ENCODE measurements around the gene KIFC3.

KIFC3 gene

GRCh38 chr16:57740423-57741071, 61.7 kb downstream of the KIFC3 start:
- Histone ChIP-seq H3K9ac (ENCODE audit: low read depth, low read length) (no peak overlapping the region), H3K9me3 (ENCODE audit: control insufficient read depth, insufficient read depth, low read length) (no peaks in the 10 kb centered on the region), H3K36me3 (ENCODE audit: control insufficient read depth, insufficient read depth, low read length) (peaks cover 24% of the 10 kb centered on the region), H3K4me3 (ENCODE audit: low read depth, low read length) (no peak overlapping the region), H3K4me1 (ENCODE audit: control insufficient read depth, insufficient read depth, low read length) (peaks cover 8% of the 10 kb centered on the region), H3K27me3 (ENCODE audit: control insufficient read depth, insufficient read depth, low read length) (no peaks in the 10 kb centered on the region), H3K27ac (ENCODE audit: low read depth, low read length) (no peak overlapping the region)

- Histone ChIP-seq H3K9ac (ENCODE audit: low read depth, low read length) (no peak overlapping the region), H3K4me3 (ENCODE audit: low read depth, low read length) (no peak overlapping the region), H3K4me1 (ENCODE audit: control insufficient read depth, insufficient read depth, low read length) (peaks cover 8% of the 10 kb centered on the region), H3K36me3 (ENCODE audit: control insufficient read depth, insufficient read depth, low read length) (peaks cover 24% of the 10 kb centered on the region), H3K9me3 (ENCODE audit: control insufficient read depth, insufficient read depth, low read length) (no peaks in the 10 kb centered on the region), H3K27ac (ENCODE audit: low read depth, low read length) (no peak overlapping the region), H3K27me3 (ENCODE audit: control insufficient read depth, insufficient read depth, low read length) (no peaks in the 10 kb centered on the region)
Observed at GRCh38 chr16:57739756-57740422, 62.4 kb downstream of the KIFC3 start.

- no peaks in the 10 kb centered on the region for H3K27me3 ChIP-seq (ENCODE audit: control insufficient read depth, insufficient read depth, low read length)
- no peak overlapping the region for H3K27ac ChIP-seq (ENCODE audit: low read depth, low read length)
- no peak overlapping the region for H3K4me3 ChIP-seq (ENCODE audit: low read depth, low read length)
- peaks cover 8% of the 10 kb centered on the region for H3K4me1 ChIP-seq (ENCODE audit: control insufficient read depth, insufficient read depth, low read length)
- H3K36me3 ChIP-seq (ENCODE audit: control insufficient read depth, insufficient read depth, low read length) = peaks cover 17% of the 10 kb centered on the region; the same call in 1 of the 2 replicates
- no peaks in the 10 kb centered on the region for H3K9me3 ChIP-seq (ENCODE audit: control insufficient read depth, insufficient read depth, low read length)
- H3K9ac ChIP-seq (ENCODE audit: low read depth, low read length) = no peak overlapping the region
Observed at GRCh38 chr16:57738844-57739243, 63.4 kb downstream of the KIFC3 start.

GRCh38 chr16:57736419-57737351, 65.6 kb downstream of the KIFC3 start:
- Histone ChIP-seq H3K4me1 (ENCODE audit: control insufficient read depth, insufficient read depth, low read length) (peaks cover 8% of the 10 kb centered on the region), H3K9ac (ENCODE audit: low read depth, low read length) (peak overlapping the region; percentile 21; the same call in 1 of the 2 replicates), H3K9me3 (ENCODE audit: control insufficient read depth, insufficient read depth, low read length) (no peaks in the 10 kb centered on the region), H3K36me3 (ENCODE audit: control insufficient read depth, insufficient read depth, low read length) (peaks cover 12% of the 10 kb centered on the region; the same call in 1 of the 2 replicates), H3K4me3 (ENCODE audit: low read depth, low read length) (peak overlapping the region; percentile 73), H3K27ac (ENCODE audit: low read depth, low read length) (peak overlapping the region; percentile 35), H3K27me3 (ENCODE audit: control insufficient read depth, insufficient read depth, low read length) (no peaks in the 10 kb centered on the region)

- Histone ChIP-seq H3K9me3 (ENCODE audit: control insufficient read depth, insufficient read depth, low read length) (no peaks in the 10 kb centered on the region), H3K27ac (ENCODE audit: low read depth, low read length) (peak within 1 kb of the TSS; percentile 95), H3K4me3 (ENCODE audit: low read depth, low read length) (peak within 1 kb of the TSS; percentile 73), H3K36me3 (ENCODE audit: control insufficient read depth, insufficient read depth, low read length) (peaks cover 12% of the 10 kb centered on the region; the same call in 1 of the 2 replicates), H3K4me1 (ENCODE audit: control insufficient read depth, insufficient read depth, low read length) (peaks cover 8% of the 10 kb centered on the region), H3K27me3 (ENCODE audit: control insufficient read depth, insufficient read depth, low read length) (no peaks in the 10 kb centered on the region), H3K9ac (ENCODE audit: low read depth, low read length) (peak within 1 kb of the TSS; percentile 88)
Observed at GRCh38 chr16:57735755-57736418, 66.4 kb downstream of the KIFC3 start, which contains the start of gene KATNB1. TSS of gene KATNB1 (plus strand) at chr16:57735770. CDS start at chr16:57737244, 1,474 bp downstream.

- peak overlapping the region; percentile 88 for H3K9ac ChIP-seq (ENCODE audit: low read depth, low read length)
- H3K4me3 ChIP-seq (ENCODE audit: low read depth, low read length) = peak overlapping the region; percentile 73
- peak overlapping the region; percentile 95 for H3K27ac ChIP-seq (ENCODE audit: low read depth, low read length)
- peaks cover 8% of the 10 kb centered on the region for H3K4me1 ChIP-seq (ENCODE audit: control insufficient read depth, insufficient read depth, low read length)
- H3K9me3 ChIP-seq (ENCODE audit: control insufficient read depth, insufficient read depth, low read length) = no peaks in the 10 kb centered on the region
- peaks cover 12% of the 10 kb centered on the region; the same call in 1 of the 2 replicates for H3K36me3 ChIP-seq (ENCODE audit: control insufficient read depth, insufficient read depth, low read length)
- no peaks in the 10 kb centered on the region for H3K27me3 ChIP-seq (ENCODE audit: control insufficient read depth, insufficient read depth, low read length)
Observed at GRCh38 chr16:57734925-57735754, 67.2 kb downstream of the KIFC3 start.

- Histone ChIP-seq H3K9ac (ENCODE audit: low read depth, low read length) (peak overlapping the region; percentile 88), H3K36me3 (ENCODE audit: control insufficient read depth, insufficient read depth, low read length) (peaks cover 12% of the 10 kb centered on the region; the same call in 1 of the 2 replicates), H3K4me1 (ENCODE audit: control insufficient read depth, insufficient read depth, low read length) (peaks cover 8% of the 10 kb centered on the region), H3K4me3 (ENCODE audit: low read depth, low read length) (peak overlapping the region; percentile 73), H3K27ac (ENCODE audit: low read depth, low read length) (peak overlapping the region; percentile 95), H3K9me3 (ENCODE audit: control insufficient read depth, insufficient read depth, low read length) (no peaks in the 10 kb centered on the region), H3K27me3 (ENCODE audit: control insufficient read depth, insufficient read depth, low read length) (no peaks in the 10 kb centered on the region)
Observed at GRCh38 chr16:57734308-57734924, 67.9 kb downstream of the KIFC3 start.

GRCh38 chr16:57732714-57733113, 69.6 kb downstream of the KIFC3 start:
- H3K27ac ChIP-seq (ENCODE audit: low read depth, low read length) = no peak overlapping the region
- no peaks in the 10 kb centered on the region for H3K27me3 ChIP-seq (ENCODE audit: control insufficient read depth, insufficient read depth, low read length)
- no peak overlapping the region for H3K4me3 ChIP-seq (ENCODE audit: low read depth, low read length)
- peaks cover 6% of the 10 kb centered on the region; the same call in 1 of the 2 replicates for H3K36me3 ChIP-seq (ENCODE audit: control insufficient read depth, insufficient read depth, low read length)
- no peak overlapping the region for H3K9ac ChIP-seq (ENCODE audit: low read depth, low read length)
- H3K9me3 ChIP-seq (ENCODE audit: control insufficient read depth, insufficient read depth, low read length) = no peaks in the 10 kb centered on the region
- peaks cover 8% of the 10 kb centered on the region for H3K4me1 ChIP-seq (ENCODE audit: control insufficient read depth, insufficient read depth, low read length)

- peaks cover 8% of the 10 kb centered on the region for H3K4me1 ChIP-seq (ENCODE audit: control insufficient read depth, insufficient read depth, low read length)
- H3K4me3 ChIP-seq (ENCODE audit: low read depth, low read length) = no peak overlapping the region
- H3K9ac ChIP-seq (ENCODE audit: low read depth, low read length) = no peak overlapping the region
- H3K9me3 ChIP-seq (ENCODE audit: control insufficient read depth, insufficient read depth, low read length) = no peaks in the 10 kb centered on the region
- 0 out of 2 replicates have a peak, but pooled peaks cover under 1% of the 10 kb centered on the region for H3K36me3 ChIP-seq (ENCODE audit: control insufficient read depth, insufficient read depth, low read length)
- H3K27me3 ChIP-seq (ENCODE audit: control insufficient read depth, insufficient read depth, low read length) = no peaks in the 10 kb centered on the region
- H3K27ac ChIP-seq (ENCODE audit: low read depth, low read length) = no peak overlapping the region
Observed at GRCh38 chr16:57732037-57732436, 70.3 kb downstream of the KIFC3 start.
